Hepatocyte (in vitro differentiated cells): ENCODE measurements around the gene SART3. TPM values are rescaled to one million over a fixed set of nuclear protein-coding genes. Genes with fewer than 3 reads are reported as not detected.

ENCODE experiments used
- DNase-seq: peaks from one replicate; pipeline ENCODE4 v3.0.0-alpha.2; 2016; ENCODE audit warnings: low spot score
- H2AFZ ChIP-seq: fragments of 200-600 bp; sonication (generic); 2 replicates; pipeline ENCODE4 v1.6.0; 2016; ENCODE audit warnings: antibody characterized with exemption, mild to moderate bottlenecking
- H3K27ac ChIP-seq: fragments of 200-600 bp; sonication (generic); 2 replicates; pipeline ENCODE4 v1.5.1; 2016; ENCODE audit warnings: mild to moderate bottlenecking
- H3K27me3 ChIP-seq: fragments of 200-600 bp; sonication (generic); 2 replicates; pipeline ENCODE4 v1.6.1; 2016
- H3K36me3 ChIP-seq: fragments of 200-600 bp; sonication (generic); replicated peaks from 2 replicates; pipeline ENCODE4 v1.5.1; 2016; ENCODE audit warnings: low read depth; ENCODE audit not compliant: insufficient read depth
- H3K4me1 ChIP-seq: fragments of 200-600 bp; sonication (generic); 2 replicates; pipeline ENCODE4 v1.5.1; 2016; ENCODE audit warnings: mild to moderate bottlenecking, moderate library complexity; ENCODE audit not compliant: insufficient read depth
- H3K4me2 ChIP-seq: fragments of 200-600 bp; sonication (generic); 2 replicates; pipeline ENCODE4 v1.6.0; 2016
- H3K4me3 ChIP-seq: fragments of 200-600 bp; sonication (generic); 2 replicates; pipeline ENCODE4 v1.5.1; 2016; ENCODE audit warnings: mild to moderate bottlenecking
- H3K79me2 ChIP-seq: fragments of 200-600 bp; sonication (generic); 2 replicates; pipeline ENCODE4 v1.6.0; 2017; ENCODE audit warnings: mild to moderate bottlenecking
- H3K9me2 ChIP-seq: fragments of 200-600 bp; sonication (generic); replicated peaks from 2 replicates; pipeline ENCODE4 v1.6.0; 2017; ENCODE audit warnings: mild to moderate bottlenecking; ENCODE audit not compliant: insufficient read depth
- H3K9me3 ChIP-seq: fragments of 200-600 bp; sonication (generic); 2 replicates; pipeline ENCODE4 v1.5.1; 2016; ENCODE audit warnings: low read depth, mild to moderate bottlenecking
- H4K20me1 ChIP-seq: fragments of 200-600 bp; sonication (generic); 2 replicates; pipeline ENCODE4 v1.6.0; 2016; ENCODE audit warnings: mild to moderate bottlenecking; ENCODE audit not compliant: insufficient read depth, poor library complexity, severe bottlenecking
- CTCF ChIP-seq: fragments of 200-600 bp; sonication (generic); IDR thresholded peaks from 2 replicates; pipeline ENCODE4 v1.5.1; 2016; ENCODE audit warnings: antibody characterized with exemption, mild to moderate bottlenecking; ENCODE audit not compliant: poor library complexity
- EZH2 ChIP-seq: fragments of 200-600 bp; sonication (generic); IDR thresholded peaks from 2 replicates; pipeline ENCODE4 v1.6.1; 2016; ENCODE audit warnings: antibody characterized with exemption, mild to moderate bottlenecking, borderline replicate concordance
- EZH2phosphoT487 ChIP-seq: fragments of 200-600 bp; sonication (generic); IDR thresholded peaks from one replicate; pipeline ENCODE4 v1.6.1; 2018; ENCODE audit warnings: antibody characterized with exemption, mild to moderate bottlenecking, low read depth, moderate library complexity; ENCODE audit not compliant: unreplicated experiment, severe bottlenecking
- WGBS: methylation state at CpG from one replicate; pipeline ENCODE4 v1.1.6; 2016; ENCODE audit warnings: low lambda C conversion rate; ENCODE audit errors: missing lambda C conversion rate; 5-methylcytosine and 5-hydroxymethylcytosine counted together
- polyA plus RNA-seq: library from polyadenylated mRNA; unstranded; fragments of >200 nt; fragmentation: Nextera tagmentation; extraction: Ambion mirVana; gene quantifications from 2 replicates; pipeline ENCODE4 v1.2.1, GENCODE V29; 2016
- total RNA-seq: library from RNA; depleted of rRNA; stranded (reverse); fragments of >200 nt; gene quantifications from 2 replicates; pipeline ENCODE4 v1.2.3, GENCODE V29; 2014

The SART3 gene
- total and polyA plus RNA-seq, 2 experiments from 2014 or later, result 25.0 to 60.4 TPM

- DNase-seq, result no peak
- TF ChIP-seq CTCF (no peak), EZH2 (no peak)
- Histone ChIP-seq H3K36me3 (no peaks in the 10 kb centered on the region), H3K27ac (no peak overlapping the region), H3K79me2 (no peaks in the 10 kb centered on the region), H3K27me3 (peaks cover 5% of the 10 kb centered on the region), H3K4me1 (no peaks in the 10 kb centered on the region), H2AFZ (no peak overlapping the region), H3K9me2 (no peaks in the 10 kb centered on the region), H3K9me3 (no peaks in the 10 kb centered on the region), H3K4me3 (no peak overlapping the region), H4K20me1 (no peaks in the 10 kb centered on the region), H3K4me2 (no peak overlapping the region)
- WGBS, result 68% methylated on average over 6 of the region's 6 CpGs
Measured at GRCh38 chr12:108479364-108480070, 81.5 kb downstream of the SART3 start.

- no peak for DNase-seq
Measured at GRCh38 chr12:108478611-108479206, 82.3 kb downstream of the SART3 start.

DNA sequence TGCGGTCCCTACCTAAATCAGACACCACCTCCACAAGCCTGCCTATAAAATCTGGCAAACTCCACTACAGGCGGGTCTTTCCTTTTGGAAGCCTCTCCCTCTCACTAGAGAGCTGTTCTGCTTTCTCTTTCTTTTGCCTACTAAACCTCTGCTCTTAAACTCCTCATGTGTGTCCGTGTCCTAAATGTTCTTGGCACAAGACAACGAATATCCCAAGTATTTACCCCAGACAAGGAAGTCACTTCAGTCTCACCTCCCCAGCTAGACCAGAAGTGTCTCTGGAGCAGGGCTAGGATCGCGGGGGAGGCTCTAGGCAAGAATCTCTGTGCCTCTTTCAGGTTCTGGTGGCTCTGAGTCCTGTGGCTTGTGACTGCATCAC is 83.1 kb downstream of the SART3 start:
- 90% methylated on average over 6 of the region's 6 CpGs for WGBS
- no peak for DNase-seq
- H3K27me3 ChIP-seq, result peaks cover 4% of the 10 kb centered on the region
- no peaks in the 10 kb centered on the region for H4K20me1 ChIP-seq
- H3K79me2 ChIP-seq, result no peaks in the 10 kb centered on the region
- H3K9me2 ChIP-seq, result no peaks in the 10 kb centered on the region
- H3K4me1 ChIP-seq, result no peaks in the 10 kb centered on the region
- no peak overlapping the region for H3K4me3 ChIP-seq
- TF ChIP-seq EZH2, result no peak
- TF ChIP-seq EZH2phosphoT487, result no peak
- no peak for TF ChIP-seq CTCF
- no peak overlapping the region for H3K27ac ChIP-seq
- no peaks in the 10 kb centered on the region for H3K9me3 ChIP-seq
- H3K36me3 ChIP-seq, result no peaks in the 10 kb centered on the region
- no peak overlapping the region for H2AFZ ChIP-seq
- H3K4me2 ChIP-seq, result no peak overlapping the region

More at GRCh38 chr12:108478611-108479206, 82.3 kb downstream of the SART3 start:
- no peak overlapping the region for H3K4me3 ChIP-seq
- H3K36me3 ChIP-seq, result no peaks in the 10 kb centered on the region
- no peak for TF ChIP-seq EZH2phosphoT487
- TF ChIP-seq CTCF, result no peak
- no peak for TF ChIP-seq EZH2
- WGBS, result 34% methylated on average over 8 of the region's 8 CpGs
- H3K9me2 ChIP-seq, result no peaks in the 10 kb centered on the region
- no peak overlapping the region for H2AFZ ChIP-seq
- no peaks in the 10 kb centered on the region for H3K79me2 ChIP-seq
- H3K4me2 ChIP-seq, result no peak overlapping the region
- H3K27me3 ChIP-seq, result peaks cover 5% of the 10 kb centered on the region
- no peaks in the 10 kb centered on the region for H3K4me1 ChIP-seq
- no peak overlapping the region for H3K27ac ChIP-seq
- no peaks in the 10 kb centered on the region for H3K9me3 ChIP-seq
- H4K20me1 ChIP-seq, result no peaks in the 10 kb centered on the region
